Measurements from ENCODE around the gene KIAA1549.

KIAA1549 gene

DNA sequence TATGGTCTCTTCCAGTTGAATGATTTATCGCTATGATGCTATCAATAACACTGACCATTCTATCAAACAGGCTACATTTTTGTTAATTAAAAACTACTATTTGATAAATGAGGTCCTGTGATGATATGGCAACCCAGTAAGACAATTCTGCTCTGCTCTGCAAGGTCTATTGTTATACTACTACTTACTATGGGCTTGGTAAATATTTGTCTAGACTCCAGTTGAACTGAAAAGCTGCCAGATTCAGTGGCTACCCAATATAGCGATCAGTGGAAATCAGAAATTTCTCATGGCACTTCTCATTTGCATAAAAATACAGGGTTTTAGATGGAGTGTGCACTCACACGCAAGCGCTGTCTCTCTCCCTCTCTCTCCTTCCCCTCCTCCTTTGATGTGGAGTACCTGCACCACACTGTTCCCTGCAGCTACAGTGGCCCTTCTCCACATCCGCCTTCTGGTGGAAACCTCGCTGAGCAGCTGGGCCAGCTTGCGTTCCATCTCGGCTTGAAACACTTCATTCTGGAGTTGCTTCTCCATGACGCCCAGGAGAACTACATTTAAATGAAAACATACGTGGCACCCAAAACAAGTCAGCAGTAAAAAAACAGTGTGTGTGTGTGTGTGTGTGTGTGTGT, 77.9 kb downstream of the KIAA1549 start:
- peak; percentile 57 to 59 for DNase-seq

- DNase-seq, result peak in 1 of 2 experiments; percentile 13
Observed at GRCh38 chr7:138902161-138902560, 79.0 kb downstream of the KIAA1549 start.

DNA sequence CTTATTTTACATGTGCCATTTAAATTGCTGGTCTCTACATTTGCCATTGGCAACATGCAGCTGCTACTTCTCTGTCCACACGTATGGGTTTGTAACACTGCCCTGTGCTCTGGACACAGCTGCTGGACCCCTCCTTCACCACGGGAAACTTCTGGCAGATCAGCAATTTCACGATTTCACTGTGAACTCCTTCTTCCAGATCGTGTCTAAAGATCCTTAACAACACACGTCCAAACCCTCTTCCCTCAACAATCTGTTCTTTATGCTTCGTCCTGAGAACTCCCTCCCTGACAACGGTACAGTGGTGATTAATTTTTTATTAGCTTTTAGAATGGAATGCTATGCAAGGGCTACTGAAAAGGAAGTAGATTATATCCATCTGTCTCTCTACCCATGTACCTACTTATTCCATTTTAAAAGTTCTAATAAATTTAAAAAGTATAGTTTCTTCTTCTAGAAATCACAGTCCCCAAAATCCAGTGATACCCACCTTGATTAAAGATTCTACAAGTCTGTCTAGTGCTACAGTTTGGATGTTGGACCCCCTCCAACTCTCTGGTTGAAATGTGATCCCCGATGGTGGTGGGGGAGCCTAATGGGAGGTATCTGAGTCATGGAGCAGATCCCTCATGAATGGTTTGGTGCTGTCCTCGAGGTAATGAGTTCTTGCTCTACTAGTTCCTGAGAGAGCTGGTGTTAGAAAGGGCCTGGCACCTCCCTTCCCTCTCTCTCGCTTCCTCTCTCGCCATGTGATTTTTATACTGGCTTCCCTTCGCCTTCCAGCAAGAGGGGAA, 81.0 kb downstream of the KIAA1549 start:
- DNase-seq, result no peak

GRCh38 chr7:138898802-138899201, 82.4 kb downstream of the KIAA1549 start:
- no peak for DNase-seq

- peak in 1 of 2 experiments; percentile 10 for DNase-seq
Observed at GRCh38 chr7:138898255-138898654, 82.9 kb downstream of the KIAA1549 start.

DNA sequence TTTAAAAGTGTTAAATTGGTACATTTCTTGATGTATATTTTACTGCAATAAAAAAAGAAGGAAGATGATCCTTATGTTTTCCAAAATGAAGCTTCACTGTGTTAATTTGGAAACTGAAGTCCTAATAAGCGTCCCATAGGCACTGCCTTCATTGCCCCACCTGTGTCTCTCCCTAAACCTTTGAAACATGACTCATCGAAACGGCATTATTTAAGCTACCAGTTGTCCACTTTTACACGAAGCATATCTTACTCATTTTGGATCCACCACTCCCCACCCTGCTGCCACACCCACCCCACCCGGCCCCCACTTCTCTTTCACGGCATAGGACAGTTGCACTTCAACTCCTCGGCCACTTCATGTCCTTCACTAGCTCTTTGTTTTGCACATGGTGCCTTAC, 85.5 kb downstream of the KIAA1549 start:
- DNase-seq, result no peak

- no peak for DNase-seq
Observed at GRCh38 chr7:138893258-138893657, 87.9 kb downstream of the KIAA1549 start.

DNA sequence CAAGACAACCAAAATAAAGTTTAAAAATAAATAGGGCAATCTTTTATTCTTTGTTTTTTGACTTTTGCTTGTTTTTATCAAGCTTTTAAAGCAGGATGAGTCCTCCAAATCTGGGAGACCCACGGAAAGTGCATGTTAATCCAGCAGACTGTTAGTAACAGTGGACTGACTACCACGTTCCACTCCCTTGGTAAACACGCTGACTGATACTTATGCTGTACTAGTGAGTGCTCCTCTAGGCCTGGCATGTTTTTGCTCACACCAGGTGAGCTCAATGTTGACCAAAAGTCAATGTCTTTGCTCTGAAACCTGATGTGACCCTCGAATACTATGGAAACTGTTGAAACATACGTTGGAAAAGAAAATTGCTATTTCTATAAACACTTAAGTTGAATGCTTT, 88.4 kb downstream of the KIAA1549 start:
- DNase-seq, result no peak

DNA sequence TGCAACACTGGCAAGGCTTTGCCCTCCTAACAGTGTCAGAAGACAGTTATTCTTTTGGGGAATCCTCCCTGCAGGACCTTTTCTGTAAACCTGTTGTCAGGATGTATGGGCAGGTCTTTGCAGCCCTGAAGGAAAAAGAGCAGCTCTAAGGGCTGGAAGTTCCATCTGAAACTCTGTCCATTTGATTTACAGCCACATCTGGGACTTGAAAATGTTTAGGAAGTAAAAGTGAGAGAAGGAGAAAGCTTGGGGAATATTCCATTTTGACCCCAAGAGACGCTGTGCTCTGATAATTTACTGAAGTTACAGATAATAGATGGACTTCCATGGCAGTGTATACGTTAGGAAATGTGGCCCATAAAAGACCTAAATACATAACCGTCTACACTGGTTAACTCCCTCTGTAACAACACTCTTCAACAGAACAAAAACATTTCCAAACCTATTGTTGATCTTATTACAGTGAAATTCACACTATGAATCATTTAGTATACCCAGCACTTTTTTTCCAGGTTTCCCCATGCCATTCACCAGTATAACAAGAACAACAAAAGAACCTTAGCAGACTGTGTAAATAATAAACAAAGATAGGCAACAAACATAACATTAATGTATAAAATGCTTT, 89.1 kb downstream of the KIAA1549 start:
- no peak for DNase-seq

GRCh38 chr7:138891446-138891810, 89.8 kb downstream of the KIAA1549 start:
- DNase-seq, result no peak

DNA sequence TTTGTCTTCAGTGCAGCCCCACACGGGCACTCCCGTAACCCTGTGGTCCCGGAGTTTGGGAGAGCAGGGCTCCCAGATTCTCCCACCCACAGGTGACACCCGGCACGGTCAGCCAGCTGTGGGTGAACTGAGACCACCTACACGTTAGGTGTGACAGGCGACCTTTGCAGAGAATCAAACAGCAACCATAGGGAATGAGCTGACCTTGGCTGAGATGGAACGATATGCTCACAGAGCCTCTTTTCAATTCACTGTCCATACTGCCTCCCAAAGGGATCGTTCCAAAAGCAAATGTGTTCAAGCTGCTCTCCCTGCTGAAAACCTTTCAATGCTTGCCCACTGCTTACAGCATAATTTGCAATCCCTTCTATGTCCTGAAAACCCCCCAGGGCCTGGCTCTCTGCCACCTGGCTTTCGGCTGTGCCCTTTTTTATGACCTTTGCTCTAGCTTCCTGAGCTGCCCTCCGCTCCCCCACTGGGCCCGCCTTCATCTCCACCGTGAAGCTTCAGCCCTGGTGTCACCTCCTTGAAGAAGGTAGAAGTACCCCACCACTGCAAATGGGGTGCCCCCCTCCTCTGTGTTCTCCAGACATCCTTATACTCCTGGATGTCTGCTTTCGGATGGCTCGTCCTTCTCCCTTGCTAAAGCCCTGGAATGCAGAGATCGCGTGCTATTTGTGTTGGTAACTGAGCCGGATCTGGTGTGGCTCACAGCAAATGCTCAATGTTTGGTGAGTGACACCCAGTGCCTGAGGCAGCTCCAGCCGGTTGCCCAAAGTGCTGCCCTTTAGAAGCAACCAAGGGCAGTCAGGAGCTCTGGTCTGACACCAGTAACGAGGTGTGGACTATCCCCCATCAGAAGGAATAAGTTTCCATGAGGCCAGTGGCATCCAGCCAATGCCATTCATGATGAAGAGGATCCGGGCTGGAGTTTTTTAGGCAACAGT, 90.4 kb downstream of the KIAA1549 start:
- DNase-seq, result no peak

- no peak for DNase-seq
Observed at GRCh38 chr7:138889582-138890498, 91.3 kb downstream of the KIAA1549 start.

- no peak for DNase-seq
Observed at GRCh38 chr7:138887872-138888656, 93.1 kb downstream of the KIAA1549 start.

DNA sequence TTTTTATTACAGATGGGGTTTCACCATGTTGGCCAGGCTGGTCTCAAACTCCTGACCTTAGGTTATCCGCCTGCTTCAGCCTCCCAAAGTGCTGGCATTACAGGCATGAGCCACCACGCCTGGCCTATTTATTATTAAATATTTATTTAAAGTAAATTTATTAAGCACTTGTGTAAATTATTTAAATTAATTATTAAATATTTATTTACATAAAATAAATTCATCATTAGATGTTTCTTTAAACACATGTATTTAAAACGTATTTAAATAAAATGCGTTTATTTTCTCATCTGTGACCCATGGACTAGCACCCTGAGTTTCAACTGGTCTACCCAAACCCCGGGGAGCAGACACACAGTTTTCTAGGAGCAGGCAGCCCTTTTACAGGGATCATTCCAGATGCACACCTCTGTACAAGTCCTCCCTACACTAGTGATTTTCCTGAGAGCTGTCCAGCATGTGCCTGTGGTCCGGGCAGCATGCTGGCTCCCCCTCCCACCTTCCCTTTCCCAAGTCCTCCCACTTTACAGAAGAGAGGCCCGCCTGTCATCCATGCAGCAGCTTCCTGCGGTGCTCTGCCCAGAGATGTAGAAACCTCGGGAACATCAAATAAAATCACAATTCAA, 94.0 kb downstream of the KIAA1549 start:
- DNase-seq, result no peak

GRCh38 chr7:138886501-138886917, 94.7 kb downstream of the KIAA1549 start:
- no peak for DNase-seq

DNA sequence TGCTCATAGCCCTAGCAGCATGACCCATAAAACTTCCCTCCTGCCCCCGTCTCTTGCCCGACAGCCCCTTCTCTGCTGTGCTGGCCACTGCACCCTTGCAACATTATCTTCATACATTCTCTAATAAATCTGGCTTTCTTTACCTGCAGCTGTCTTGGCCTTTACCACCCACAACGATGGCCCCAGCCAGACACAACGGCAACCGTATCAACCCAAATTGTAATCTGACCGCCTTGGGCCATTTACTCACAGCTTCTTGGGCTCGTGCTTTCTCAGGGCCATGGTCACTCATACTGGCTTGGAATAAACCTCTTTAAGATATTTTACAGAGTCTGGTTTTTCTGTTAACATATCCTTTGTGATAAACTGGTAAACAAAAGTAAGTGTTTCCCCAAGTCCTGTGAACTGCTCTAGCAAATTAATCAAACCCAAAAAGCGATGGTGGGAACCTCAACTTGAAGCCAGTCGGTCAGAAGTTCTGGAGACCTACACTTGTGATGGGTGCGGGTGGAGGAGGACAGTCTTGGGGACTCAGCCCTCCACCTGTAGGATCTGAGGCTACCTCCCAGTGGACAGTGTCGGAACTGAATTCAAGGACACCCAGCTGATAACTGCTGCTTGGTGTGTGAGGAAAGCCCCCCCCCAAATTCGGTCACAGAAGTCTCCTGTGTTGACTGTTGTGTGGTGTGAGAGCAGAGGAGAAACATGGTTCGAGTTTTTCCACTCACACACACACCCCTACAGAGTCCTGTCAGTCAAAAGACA, 95.6 kb downstream of the KIAA1549 start:
- no peak for DNase-seq

GRCh38 chr7:138882249-138882648, 98.9 kb downstream of the KIAA1549 start:
- DNase-seq, result no peak

DNA sequence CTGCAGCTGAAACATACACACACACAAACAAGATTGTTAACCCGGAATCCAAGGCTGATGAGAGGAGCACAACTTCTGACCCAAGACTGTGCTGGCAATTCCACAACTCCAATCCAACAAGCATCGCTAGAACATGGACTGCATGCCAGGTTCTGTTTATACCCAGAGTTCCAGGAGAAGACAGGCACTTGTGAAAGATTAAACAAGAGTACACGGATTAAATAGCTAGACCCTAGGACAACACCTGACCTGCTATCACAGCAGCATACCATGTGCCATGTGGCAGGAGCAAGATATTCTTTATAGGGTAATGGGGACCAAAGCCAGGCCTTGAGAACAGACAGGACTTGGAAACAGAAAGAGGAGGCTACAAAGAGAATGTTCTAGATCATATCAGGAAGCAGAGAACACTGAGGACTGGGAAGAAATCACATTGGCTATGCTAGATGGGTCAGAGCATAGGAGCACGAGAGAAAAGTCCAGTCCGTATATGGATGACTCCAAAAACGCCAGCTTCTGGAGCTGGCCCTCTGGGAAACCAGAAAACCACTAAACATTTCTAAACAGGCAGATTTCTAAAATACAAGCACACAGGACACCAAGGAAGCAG, 99.5 kb downstream of the KIAA1549 start:
- no peak for DNase-seq

DNA sequence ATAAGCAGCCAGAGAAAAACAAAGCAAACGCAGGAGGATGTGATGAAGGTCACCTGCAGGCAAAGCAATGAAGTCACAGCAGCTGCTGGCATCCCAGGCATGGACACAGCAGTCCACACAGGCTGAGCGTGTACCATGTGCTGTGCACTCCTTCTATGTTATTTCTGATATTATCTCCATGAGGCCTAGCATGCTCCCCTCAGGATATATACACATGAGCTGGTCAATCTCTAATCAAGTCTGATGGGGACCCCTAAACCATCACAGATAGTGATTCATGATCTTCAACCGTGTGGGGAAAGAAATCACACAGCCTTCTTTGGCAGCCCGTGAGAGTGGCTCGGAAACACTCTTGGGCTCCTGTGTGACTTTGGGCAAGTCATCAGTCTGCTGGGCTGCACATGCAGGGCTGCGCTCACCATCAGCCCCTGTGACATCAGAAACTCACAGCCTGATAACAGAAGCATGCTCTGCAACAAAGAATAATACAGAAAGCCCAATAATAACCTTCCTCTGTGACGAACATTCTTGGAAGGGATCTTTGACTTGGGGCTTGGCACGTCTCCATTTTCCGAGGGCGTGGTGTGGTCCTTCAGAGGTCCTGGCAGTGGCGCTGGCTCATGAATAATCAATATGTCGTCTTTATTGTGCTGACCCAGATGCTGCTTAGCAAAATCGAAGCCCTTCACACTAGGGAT, 100.2 kb downstream of the KIAA1549 start:
- no peak for DNase-seq
